CD4-positive, alpha-beta T cell treated with Interleukin-4 for 4 hours (primary cell): Measurements from ENCODE around the gene HRH3.

Source experiments
- DNase-seq: peaks from one replicate; pipeline ENCODE4 v3.0.0-alpha.2; 2020

HRH3 gene

GRCh38 chr20:62215020-62215990 is 4.8 kb downstream of the HRH3 start:
- DNase-seq = no peak

GRCh38 chr20:62214067-62214466 is 6.0 kb downstream of the HRH3 start:
- no peak for DNase-seq

- no peak for DNase-seq
These were observed 7.8 kb downstream of the HRH3 start for GRCh38 chr20:62212299-62212698.

- DNase-seq = no peak
These were observed 8.2 kb downstream of the HRH3 start for GRCh38 chr20:62211769-62212288.

GRCh38 chr20:62211216-62211615 is 8.9 kb downstream of the HRH3 start:
- no peak for DNase-seq

- no peak for DNase-seq
These were observed 9.6 kb downstream of the HRH3 start for GRCh38 chr20:62210496-62210855.

GRCh38 chr20:62209850-62210495 is 10.1 kb downstream of the HRH3 start:
- no peak for DNase-seq

- DNase-seq = no peak
These were observed 11.0 kb downstream of the HRH3 start for GRCh38 chr20:62208795-62209755.

- no peak for DNase-seq
These were observed 11.8 kb downstream of the HRH3 start for GRCh38 chr20:62208061-62208794.

GRCh38 chr20:62206388-62206775 is 13.7 kb downstream of the HRH3 start:
- no peak for DNase-seq

- no peak for DNase-seq
These were observed 14.3 kb downstream of the HRH3 start for GRCh38 chr20:62205618-62206387.

- DNase-seq = no peak
These were observed 16.6 kb downstream of the HRH3 start for GRCh38 chr20:62203378-62204030.

GRCh38 chr20:62202676-62203377 is 17.3 kb downstream of the HRH3 start:
- DNase-seq = no peak

GRCh38 chr20:62202083-62202395 is 18.0 kb downstream of the HRH3 start:
- no peak for DNase-seq

- DNase-seq = no peak
These were observed 18.6 kb downstream of the HRH3 start for GRCh38 chr20:62201173-62202082.

GRCh38 chr20:62200491-62201172 is 19.4 kb downstream of the HRH3 start:
- no peak for DNase-seq

GRCh38 chr20:62198931-62199330 is 21.1 kb downstream of the HRH3 start:
- DNase-seq = no peak

- no peak for DNase-seq
These were observed 21.6 kb downstream of the HRH3 start for GRCh38 chr20:62198496-62198895.

- DNase-seq = no peak
These were observed 22.3 kb downstream of the HRH3 start for GRCh38 chr20:62197801-62198200.
